GM12878 (cell line): ENCODE results near the gene TSPAN31. TPM values are rescaled to one million over a fixed set of nuclear protein-coding genes. Genes with fewer than 3 reads are reported as not detected.
A peak's percentile ranks its signal among the peaks of the same experiment; 100 is the strongest.

Experiments used
- ATAC-seq: fragments of 200-7000 bp; cut with Tn5 transposase; 3 replicates; pipeline ENCODE4 v1.9.1; 2020; ENCODE audit warnings: mild to moderate bottlenecking, moderate library complexity
- BruUV-seq: library from RNA; stranded (reverse); fragments of 400-500 nt; replicated peaks from 2 replicates; lab custom pipeline; 2021; lab: Mats Ljungman, UMichigan
- CTCF ChIA-PET: fragments of 300-600 bp; sonication (Branson Sonifier 250); formaldehyde crosslinking; extraction: SDS; loops from one replicate; lab custom pipeline; 2021; ENCODE audit warnings: inconsistent platforms; lab: Yijun Ruan, JAX
- POLR2A ChIA-PET: fragments of 350-600 bp; formaldehyde crosslinking; extraction: SDS; loops from one replicate; lab custom pipeline; 2021; ENCODE audit warnings: inconsistent platforms; lab: Charles Lee
- RAD21 ChIA-PET: fragments of 300-600 bp; sonication (Branson Sonifier 250); formaldehyde crosslinking; loops from one replicate; lab custom pipeline; 2023; ENCODE audit warnings: antibody characterized with exemption; ENCODE audit not compliant: unreplicated experiment; lab: Charles Lee
- SMC1A ChIA-PET: fragments of 300-600 bp; sonication (Branson Sonifier 250); formaldehyde crosslinking; loops from one replicate; lab custom pipeline; 2023; ENCODE audit not compliant: unreplicated experiment, uncharacterized antibody; lab: Charles Lee
- DNase-seq: peaks from one replicate; pipeline ENCODE4 v3.0.0-alpha.2; 2011; ENCODE audit warnings: low read depth, low spot score
- FAIRE-seq: peaks from 3 replicates; lab custom pipeline; 2011; peaks lifted over from hg19 to GRCh38; lab: Jason Lieb, UNC
- H2AFZ ChIP-seq: 2 replicates; pipeline ENCODE4 v1.6.0; 2011; ENCODE audit warnings: low read depth, low read length, control low read depth; ENCODE audit not compliant: control insufficient read depth
- H3K27ac ChIP-seq: 2 replicates; pipeline ENCODE4 v1.5.1; 2011; ENCODE audit warnings: control low read depth; ENCODE audit not compliant: control insufficient read depth, insufficient read depth
- H3K27me3 ChIP-seq, 2 experiments: replicated peaks in 1 of 2; 2 replicates each; pipeline versions ENCODE4 v1.6.0 to v1.6.1; 2011; ENCODE audit warnings: low read length in 1 of 2; ENCODE audit not compliant: control insufficient read depth in 2 of 2, insufficient read depth in 2 of 2
- H3K36me3 ChIP-seq, 2 experiments: 2 replicates each; pipeline ENCODE4 v1.5.1; 2011; ENCODE audit warnings: low read length in 1 of 2; ENCODE audit not compliant: control insufficient read depth in 2 of 2, insufficient read depth in 2 of 2
- H3K4me1 ChIP-seq: 2 replicates; pipeline ENCODE4 v1.6.1; 2011; ENCODE audit warnings: mild to moderate bottlenecking, low read length, moderate library complexity, mixed read lengths; ENCODE audit not compliant: control insufficient read depth, insufficient read depth
- H3K4me2 ChIP-seq: 2 replicates; pipeline ENCODE4 v1.6.0; 2011; ENCODE audit warnings: control low read depth; ENCODE audit not compliant: control insufficient read depth, insufficient read depth
- H3K4me3 ChIP-seq: fragments of 200-600 bp; sonication (generic); 2 replicates; pipeline ENCODE4 v1.5.1; 2016
- H3K79me2 ChIP-seq: 2 replicates; pipeline ENCODE4 v1.6.0; 2011; ENCODE audit warnings: low read length; ENCODE audit not compliant: control insufficient read depth, insufficient read depth
- H3K9ac ChIP-seq: 2 replicates; pipeline ENCODE4 v1.8.0; 2011; ENCODE audit warnings: low read length, control low read depth, mixed read lengths; ENCODE audit not compliant: control insufficient read depth, insufficient read depth
- H3K9me3 ChIP-seq: replicated peaks from 3 replicates; pipeline ENCODE4 v1.5.1; 2011; ENCODE audit warnings: mild to moderate bottlenecking, low read length; ENCODE audit not compliant: control insufficient read depth, insufficient read depth
- H4K20me1 ChIP-seq: 2 replicates; pipeline ENCODE4 v1.6.0; 2011; ENCODE audit not compliant: control insufficient read depth, insufficient read depth
- ATF2 ChIP-seq: IDR thresholded peaks from 2 replicates; pipeline ENCODE4 v1.6.1; 2012; ENCODE audit warnings: low read length, inconsistent platforms
- BACH1 ChIP-seq: fragments of 450-650 bp; IDR thresholded peaks from 2 replicates; pipeline ENCODE4 v1.6.1; 2017; ENCODE audit warnings: mild to moderate bottlenecking, borderline replicate concordance
- BCL11A ChIP-seq: IDR thresholded peaks from 2 replicates; pipeline ENCODE4 v1.6.1; 2011; ENCODE audit warnings: low read depth, low read length
- BHLHE40 ChIP-seq, 2 experiments: fragments of 450-650 bp in 1 of 2; IDR thresholded peaks; 2 replicates each; pipeline ENCODE4 v1.6.1; 2011 to 2017; ENCODE audit warnings: low read depth in 2 of 2, borderline replicate concordance in 1 of 2, improper control_type of control experiment in 1 of 2, low read length in 1 of 2, mild to moderate bottlenecking in 1 of 2
- CBX3 ChIP-seq: fragments of 200-600 bp; sonication (generic); IDR thresholded peaks from 2 replicates; pipeline ENCODE4 v1.6.1; 2016; ENCODE audit warnings: low read depth, borderline replicate concordance
- CHD4 ChIP-seq: fragments of 200-600 bp; sonication (generic); IDR thresholded peaks from 2 replicates; pipeline ENCODE4 v1.6.1; 2016; ENCODE audit warnings: mild to moderate bottlenecking
- CREB1 ChIP-seq: IDR thresholded peaks from 2 replicates; pipeline ENCODE4 v1.6.1; 2012; ENCODE audit warnings: low read depth, mild to moderate bottlenecking, inconsistent platforms
- DPF2 ChIP-seq: fragments of 450-650 bp; IDR thresholded peaks from 2 replicates; pipeline ENCODE4 v1.6.1; 2017; ENCODE audit warnings: mild to moderate bottlenecking
- KAT2A ChIP-seq: conservative IDR thresholded peaks from 2 replicates; pipeline ENCODE4 v1.6.1; 2011; ENCODE audit warnings: low read depth, low read length; ENCODE audit not compliant: control insufficient read depth
- MEF2A ChIP-seq: IDR thresholded peaks from 2 replicates; pipeline ENCODE4 v1.6.1; 2011; ENCODE audit warnings: low read depth, mild to moderate bottlenecking, low read length, moderate library complexity; ENCODE audit not compliant: insufficient read depth
- PAX5 ChIP-seq: IDR thresholded peaks from 2 replicates; pipeline ENCODE4 v1.6.1; 2011; ENCODE audit warnings: low read depth, low read length, borderline replicate concordance
- POLR2AphosphoS2 ChIP-seq: IDR thresholded peaks from 2 replicates; pipeline ENCODE4 v1.6.1; 2011; ENCODE audit warnings: low read depth, mild to moderate bottlenecking, low read length, improper control_type of control experiment, moderate library complexity
- RAD51 ChIP-seq: fragments of 450-650 bp; IDR thresholded peaks from 2 replicates; pipeline ENCODE4 v1.6.1; 2016; ENCODE audit warnings: moderate library complexity, mild to moderate bottlenecking, inconsistent platforms
- RBBP5 ChIP-seq: fragments of 200-600 bp; sonication (generic); conservative IDR thresholded peaks from 2 replicates; pipeline ENCODE4 v1.6.1; 2016
- SIN3A ChIP-seq: IDR thresholded peaks from 2 replicates; pipeline ENCODE4 v1.6.1; 2012; ENCODE audit warnings: low read depth, low read length, improper control_type of control experiment
- SMARCA5 ChIP-seq: fragments of 450-650 bp; IDR thresholded peaks from 2 replicates; pipeline ENCODE4 v1.6.1; 2017; ENCODE audit warnings: mild to moderate bottlenecking
- YY1 ChIP-seq: IDR thresholded peaks from 2 replicates; pipeline ENCODE4 v1.6.1; 2011; ENCODE audit warnings: low read depth, mild to moderate bottlenecking, low read length
- ZBTB40 ChIP-seq: fragments of 450-650 bp; IDR thresholded peaks from 2 replicates; pipeline ENCODE4 v1.6.1; 2016; ENCODE audit warnings: mild to moderate bottlenecking, moderate library complexity, borderline replicate concordance
- ZNF217 ChIP-seq: fragments of 450-650 bp; IDR thresholded peaks from 2 replicates; pipeline ENCODE4 v1.6.1; 2017; ENCODE audit warnings: antibody characterized with exemption, mild to moderate bottlenecking
- ZNF24 ChIP-seq: fragments of 450-650 bp; IDR thresholded peaks from 2 replicates; pipeline ENCODE4 v1.6.1; 2017; ENCODE audit warnings: antibody characterized with exemption, mild to moderate bottlenecking
- ZNF384 ChIP-seq: IDR thresholded peaks from 2 replicates; pipeline ENCODE4 v1.6.1; 2012; ENCODE audit warnings: low read depth, mild to moderate bottlenecking, low read length, improper control_type of control experiment, borderline replicate concordance
- WGBS: methylation state at CpG from one replicate; pipeline ENCODE4 v1.1.6; 2016; ENCODE audit warnings: low lambda C conversion rate; ENCODE audit not compliant: insufficient replicate concordance, insufficient coverage; ENCODE audit errors: missing lambda C conversion rate; 5-methylcytosine and 5-hydroxymethylcytosine counted together
- in situ Hi-C: fragments of 300-500 bp; cut with MboI; formaldehyde crosslinking; loops from 9 replicates; pipeline ENCODE4 v1.14.3; 2018; ENCODE audit warnings: mixed read lengths
- intact Hi-C: fragments of 100-400 bp; cut with micrococcal nuclease; formaldehyde crosslinking; loops from one replicate; pipeline ENCODE4 v1.14.2; 2022; ENCODE audit not compliant: unreplicated experiment
- polyA plus RNA-seq, 11 experiments: library from polyadenylated mRNA; depleted of rRNA in 4 of 11; unstranded in 6 of 11; stranded (reverse) in 5 of 11; fragments of >200 nt; fragmentation: Nextera tagmentation in 4 of 11; fragmentation: Illumina TruSeq in 1 of 11; extraction: Ambion mirVana in 4 of 11; extraction: Trizol in 1 of 11; gene quantifications; 1 replicate in 1 of 11; 2 replicates in 10 of 11; pipeline versions ENCODE4 v1.2.1 to v1.2.3, GENCODE V29; 2011 to 2016; ENCODE audit warnings: inconsistent platforms in 2 of 11, missing spikeins in 2 of 11, low read depth in 1 of 11
- total RNA-seq, 4 experiments: library from RNA; depleted of rRNA in 3 of 4; stranded (reverse); fragments of >200 nt in 3 of 4; fragmentation: Illumina TruSeq in 1 of 4; extraction: Trizol in 1 of 4; gene quantifications; 2 replicates each; pipeline versions ENCODE4 v1.2.1 to v1.2.3, GENCODE V29; 2013 to 2021

TSPAN31 gene
- total and polyA plus RNA-seq, 10 of the 15 experiments (the other 5 are each of a cell fraction or from before 2014, with no cell fraction given), result 11.8 to 32.2 (median 24.7) TPM

DNA sequence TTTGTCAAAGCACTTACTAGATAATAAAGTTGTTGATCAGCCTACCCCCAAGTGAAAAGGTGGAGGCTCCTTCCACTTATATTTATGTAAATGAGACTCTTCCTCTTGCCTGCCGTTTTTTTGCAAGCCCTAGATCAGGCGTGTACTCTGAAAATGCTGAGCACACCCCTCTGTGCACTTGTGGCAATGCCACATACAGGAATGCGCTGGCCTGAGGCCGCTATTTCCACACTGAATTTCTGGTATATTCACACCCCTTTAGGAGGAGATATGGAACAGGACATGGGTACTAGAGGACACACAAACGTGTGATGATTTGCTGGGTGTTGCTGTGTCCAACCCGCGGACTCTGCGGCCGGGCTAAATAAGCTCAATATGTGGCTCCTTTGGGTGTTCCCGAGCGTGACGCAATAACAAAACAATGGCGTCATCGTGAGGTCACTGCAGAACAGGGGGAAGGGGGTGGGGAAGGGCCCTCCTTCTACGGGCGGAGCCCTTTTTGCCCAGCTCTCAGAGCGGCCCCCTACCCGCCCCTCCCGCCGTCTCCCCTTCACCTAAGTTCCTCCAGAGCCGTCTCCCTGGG is 554 bp upstream of the TSPAN31 start:
- peak overlapping the region; percentile 94 for H3K27ac ChIP-seq
- no TSS peak for BruUV-seq
- TF ChIP-seq YY1 (peak; percentile 66), ZNF217 (0 out of 2 replicates have a peak, but pooled peaks have one; percentile 19), ATF2 (peak; percentile 97), DPF2 (no peak; the same call in 1 of the 2 replicates), CHD4 (no peak), SIN3A (no peak), MEF2A (no peak), SMARCA5 (peak; percentile 73; the same call in 1 of the 2 replicates), ZNF24 (no peak), BACH1 (0 out of 2 replicates have a peak, but pooled peaks have one; percentile 42), BCL11A (no peak), CREB1 (peak; percentile 99), RBBP5 (no peak), CBX3 (no peak), ZBTB40 (peak; percentile 50), RAD51 (no peak), KAT2A (no peak), PAX5 (peak; percentile 59; the same call in 1 of the 2 replicates), POLR2AphosphoS2 (no peak), BHLHE40 (IDR thresholded peaks at IDR 0.05; ENCODE audit: borderline replicate concordance in 1 of 2, low read depth in 2 of 2, low read length in 1 of 2) (0 out of 4 replicates have a peak, but pooled peaks of 1 of the 2 experiments have one; percentile 4), ZNF384 (no peak)

More for the DNA sequence above, 554 bp upstream of the TSPAN31 start:
- CTCF ChIA-PET, result interaction anchor here (0.8 to 2.9 kb wide), 8 partner anchors 12 to 289 kb away, joined by 3 to 28 read pairs (median 4); partner anchors contain the start of genes GLI1 and INHBE
- under 1% methylated on average over 12 of the region's 21 CpGs for WGBS
- Histone ChIP-seq H2AFZ (peak overlapping the region; percentile 90), H3K27me3 (no peaks in the 10 kb centered on the region), H3K4me1 (peaks cover 23% of the 10 kb centered on the region), H3K4me2 (peak overlapping the region; percentile 99), H3K36me3 (peaks cover 5 to 6% of the 10 kb centered on the region in 2 experiments), H4K20me1 (no peaks in the 10 kb centered on the region), H3K4me3 (peak overlapping the region; percentile 91), H3K79me2 (peaks cover 26% of the 10 kb centered on the region), H3K9ac (peak overlapping the region; percentile 93), H3K9me3 (no peaks in the 10 kb centered on the region)
- ATAC-seq, result peak; percentile 55
- SMC1A ChIA-PET, result interaction anchor here (0.8 to 2.4 kb wide), 6 partner anchors 12 to 285 kb away, joined by 3 to 14 read pairs (median 4); partner anchors contain the start of genes EEF1AKMT3 and METTL1
- no peak for FAIRE-seq
- RAD21 ChIA-PET, result interaction anchor here (1.0 to 1.5 kb wide), 4 partner anchors 12 to 286 kb away, joined by 5 to 6 read pairs (median 6); no protein-coding TSS in a partner anchor
- POLR2A ChIA-PET, result interaction anchor here (0.5 to 3.0 kb wide), 7 partner anchors 10 to 267 kb away, joined by 3 to 19 read pairs (median 5); partner anchors contain the start of gene MARCHF9
- in situ Hi-C loops, result no loop called here
- intact Hi-C loops, result no loop called here
- peak; percentile 55 for DNase-seq
